A673 (cell line): Measurements from ENCODE around the gene LRRFIP1.

Source experiments
- CTCF ChIP-seq: fragments of 300-800, 200-600 bp; sonication (generic); conservative IDR thresholded peaks from 2 replicates; pipeline ENCODE4 v1.5.1; 2017; ENCODE audit warnings: low read depth, mild to moderate bottlenecking, antibody characterized with exemption, low read length, moderate library complexity, mixed read lengths
- EZH2 ChIP-seq: fragments of 200-600 bp; sonication (generic); IDR thresholded peaks from 2 replicates; pipeline ENCODE4 v1.6.1; 2017; ENCODE audit warnings: borderline replicate concordance, low read depth, mild to moderate bottlenecking, mixed read lengths, antibody characterized with exemption, low read length; ENCODE audit not compliant: poor library complexity, severe bottlenecking

GRCh38 chr2:237752761-237753165 is 125.4 kb downstream of the LRRFIP1 start:
- TF ChIP-seq EZH2 (no peak), CTCF (no peak)
